Posterior cingulate gyrus (tissue), 11 donors: ENCODE data around the gene AP1G2.
A peak's percentile ranks its signal among the peaks of the same experiment; 100 is the strongest.

Experiments
- DNase-seq, 10 donors: peaks; one replicate each; pipeline versions ENCODE4 v3.0.0 to v3.0.0-alpha.2; 2020 to 2021; ENCODE audit warnings: mixed read lengths in 3 of 10
- intact Hi-C: fragments of 100-400 bp; cut with DNase I; formaldehyde crosslinking; loops from one replicate; pipeline ENCODE4 v1.15.1; 2023

Gene AP1G2

GRCh38 chr14:23559926-23560520 lies 7.6 kb downstream of the AP1G2 start:
- peak in 2 of 10 donors; percentile 3 for DNase-seq
- intact Hi-C loops = loop anchor here (5.0 kb wide), 1 partner anchor 233 kb away; no protein-coding TSS in a partner anchor

- DNase-seq = peak in 8 of 10 donors; percentile 62 to 95 (median 69)
- intact Hi-C loops = loop anchor here (5.0 kb wide), 1 partner anchor 232 kb away; no protein-coding TSS in a partner anchor
Observed at GRCh38 chr14:23559010-23559925, 8.3 kb downstream of the AP1G2 start.

GRCh38 chr14:23558346-23559009 lies 9.1 kb downstream of the AP1G2 start:
- DNase-seq = peak in 3 of 10 donors; percentile 39 to 60 (median 39)
- intact Hi-C loops = loop anchor here (5.0 kb wide), 1 partner anchor 231 kb away; no protein-coding TSS in a partner anchor

GRCh38 chr14:23557946-23558345 lies 9.6 kb downstream of the AP1G2 start:
- DNase-seq = no peak
- intact Hi-C loops = loop anchor here (5.0 kb wide), 1 partner anchor 231 kb away; no protein-coding TSS in a partner anchor

- intact Hi-C loops = loop anchor here (5.0 kb wide), 1 partner anchor 230 kb away; no protein-coding TSS in a partner anchor
Observed at GRCh38 chr14:23557521-23557920, 10.1 kb downstream of the AP1G2 start.

GRCh38 chr14:23556700-23557440 lies 10.7 kb downstream of the AP1G2 start:
- intact Hi-C loops = loop anchor here (5.0 kb wide), 1 partner anchor 230 kb away; no protein-coding TSS in a partner anchor
- DNase-seq = peak in 3 of 10 donors; percentile 43 to 80 (median 55)

More at GRCh38 chr14:23557521-23557920, 10.1 kb downstream of the AP1G2 start:
- no peak for DNase-seq

- intact Hi-C loops = loop anchor here (5.0 kb wide), 1 partner anchor 229 kb away; no protein-coding TSS in a partner anchor
Observed at GRCh38 chr14:23555882-23556699, 11.5 kb downstream of the AP1G2 start, which contains the start of gene THTPA. TSS of gene THTPA (plus strand) at chr14:23556271. CDS start at chr14:23556758, 487 bp downstream.

GRCh38 chr14:23555533-23555881 lies 12.1 kb downstream of the AP1G2 start:
- intact Hi-C loops = loop anchor here (5.0 kb wide), 1 partner anchor 228 kb away; no protein-coding TSS in a partner anchor

More at GRCh38 chr14:23555882-23556699, 11.5 kb downstream of the AP1G2 start, which contains the start of gene THTPA:
- DNase-seq = peak; percentile 89 to 99 (median 92)

GRCh38 chr14:23551266-23552028 lies 16.1 kb downstream of the AP1G2 start, which contains the start of gene ZFHX2:
TSS of gene ZFHX2 (minus strand) at chr14:23551765. CDS start at chr14:23535325, 16,440 bp downstream.
- intact Hi-C loops = no loop called here
- DNase-seq = peak; percentile 86 to 98 (median 90)

More at GRCh38 chr14:23555533-23555881, 12.1 kb downstream of the AP1G2 start:
- DNase-seq = no peak

- peak in 4 of 10 donors; percentile 33 to 87 (median 62) for DNase-seq
- intact Hi-C loops = no loop called here
Observed at GRCh38 chr14:23550812-23551265, 16.8 kb downstream of the AP1G2 start.

GRCh38 chr14:23550131-23550811 lies 17.3 kb downstream of the AP1G2 start:
- peak in 2 of 10 donors; percentile 24 to 84 for DNase-seq
- intact Hi-C loops = no loop called here

- intact Hi-C loops = no loop called here
Observed at GRCh38 chr14:23548351-23549318, 19.0 kb downstream of the AP1G2 start.

GRCh38 chr14:23547924-23548323 lies 19.7 kb downstream of the AP1G2 start:
- intact Hi-C loops = no loop called here
- no peak for DNase-seq

More at GRCh38 chr14:23548351-23549318, 19.0 kb downstream of the AP1G2 start:
- DNase-seq = peak in 2 of 10 donors; percentile 28 to 86

- intact Hi-C loops = no loop called here
- peak in 2 of 10 donors; percentile 7 to 55 for DNase-seq
Observed at GRCh38 chr14:23546450-23547035, 21.0 kb downstream of the AP1G2 start.

GRCh38 chr14:23545740-23546365 lies 21.7 kb downstream of the AP1G2 start:
- intact Hi-C loops = no loop called here
- DNase-seq = peak in 1 of 10 donors; percentile 8
